ENCODE results near the gene PLK5. TPM values are rescaled to one million over a fixed set of nuclear protein-coding genes. Genes with fewer than 3 reads are reported as not detected.
"Not testable (repeated sequence)": the region's sequence is repeated elsewhere in the genome, so short reads cannot be mapped to it uniquely, and the experiment has no call there.

The PLK5 gene
- total RNA-seq, 4 donors from 2014 or later, result not detected

DNA sequence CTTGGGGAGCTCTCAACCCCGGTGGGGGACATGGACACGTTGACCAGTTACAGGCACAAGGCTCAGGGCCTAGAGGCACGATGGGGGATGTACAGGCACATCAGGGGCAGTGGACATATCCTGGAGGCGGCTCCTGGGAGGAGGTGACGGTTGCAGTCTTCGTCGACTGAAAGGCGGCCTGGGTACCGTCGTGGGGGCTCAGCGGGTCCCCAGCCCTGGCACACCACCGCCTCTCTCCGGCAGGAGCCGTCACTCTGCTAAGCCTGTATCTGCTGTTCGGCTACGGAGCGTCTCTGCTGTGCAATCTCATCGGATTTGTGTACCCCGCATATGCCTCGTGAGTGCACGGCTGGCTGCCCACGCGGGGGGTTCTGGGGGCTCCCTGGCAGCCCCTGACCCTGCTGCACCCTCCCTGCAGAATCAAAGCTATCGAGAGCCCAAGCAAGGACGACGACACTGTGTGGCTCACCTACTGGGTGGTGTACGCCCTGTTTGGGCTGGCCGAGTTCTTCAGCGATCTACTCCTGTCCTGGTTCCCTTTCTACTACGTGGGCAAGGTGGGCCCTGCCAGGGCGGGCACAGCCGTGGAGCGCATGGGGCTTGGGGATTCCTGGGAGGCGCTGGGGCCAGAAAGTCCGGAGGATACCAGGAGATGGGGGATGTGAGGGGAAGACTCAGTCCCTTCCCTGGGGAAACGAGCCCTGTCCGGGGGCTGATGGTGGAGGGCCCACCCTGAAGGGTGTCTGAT lies 28.7 kb upstream of the PLK5 start:
- Histone ChIP-seq H3K36me3 (no peaks in the 10 kb centered on the region), H3K4me3 (no peak overlapping the region), H3K4me1 (peaks cover 0 to 25% (median 4%) of the 10 kb centered on the region in 4 donors), H3K9me3 (no peaks in the 10 kb centered on the region), H3K27me3 (no peaks in the 10 kb centered on the region), H3K27ac (no peak overlapping the region)
- TF ChIP-seq, protein P1, sequence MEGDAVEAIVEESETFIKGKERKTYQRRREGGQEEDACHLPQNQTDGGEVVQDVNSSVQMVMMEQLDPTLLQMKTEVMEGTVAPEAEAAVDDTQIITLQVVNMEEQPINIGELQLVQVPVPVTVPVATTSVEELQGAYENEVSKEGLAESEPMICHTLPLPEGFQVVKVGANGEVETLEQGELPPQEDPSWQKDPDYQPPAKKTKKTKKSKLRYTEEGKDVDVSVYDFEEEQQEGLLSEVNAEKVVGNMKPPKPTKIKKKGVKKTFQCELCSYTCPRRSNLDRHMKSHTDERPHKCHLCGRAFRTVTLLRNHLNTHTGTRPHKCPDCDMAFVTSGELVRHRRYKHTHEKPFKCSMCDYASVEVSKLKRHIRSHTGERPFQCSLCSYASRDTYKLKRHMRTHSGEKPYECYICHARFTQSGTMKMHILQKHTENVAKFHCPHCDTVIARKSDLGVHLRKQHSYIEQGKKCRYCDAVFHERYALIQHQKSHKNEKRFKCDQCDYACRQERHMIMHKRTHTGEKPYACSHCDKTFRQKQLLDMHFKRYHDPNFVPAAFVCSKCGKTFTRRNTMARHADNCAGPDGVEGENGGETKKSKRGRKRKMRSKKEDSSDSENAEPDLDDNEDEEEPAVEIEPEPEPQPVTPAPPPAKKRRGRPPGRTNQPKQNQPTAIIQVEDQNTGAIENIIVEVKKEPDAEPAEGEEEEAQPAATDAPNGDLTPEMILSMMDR (IDR thresholded peaks at IDR 0.05), result no peak
- no peak for TF ChIP-seq POLR2A (IDR thresholded peaks at IDR 0.05)
- DNase-seq, result no peak

DNA sequence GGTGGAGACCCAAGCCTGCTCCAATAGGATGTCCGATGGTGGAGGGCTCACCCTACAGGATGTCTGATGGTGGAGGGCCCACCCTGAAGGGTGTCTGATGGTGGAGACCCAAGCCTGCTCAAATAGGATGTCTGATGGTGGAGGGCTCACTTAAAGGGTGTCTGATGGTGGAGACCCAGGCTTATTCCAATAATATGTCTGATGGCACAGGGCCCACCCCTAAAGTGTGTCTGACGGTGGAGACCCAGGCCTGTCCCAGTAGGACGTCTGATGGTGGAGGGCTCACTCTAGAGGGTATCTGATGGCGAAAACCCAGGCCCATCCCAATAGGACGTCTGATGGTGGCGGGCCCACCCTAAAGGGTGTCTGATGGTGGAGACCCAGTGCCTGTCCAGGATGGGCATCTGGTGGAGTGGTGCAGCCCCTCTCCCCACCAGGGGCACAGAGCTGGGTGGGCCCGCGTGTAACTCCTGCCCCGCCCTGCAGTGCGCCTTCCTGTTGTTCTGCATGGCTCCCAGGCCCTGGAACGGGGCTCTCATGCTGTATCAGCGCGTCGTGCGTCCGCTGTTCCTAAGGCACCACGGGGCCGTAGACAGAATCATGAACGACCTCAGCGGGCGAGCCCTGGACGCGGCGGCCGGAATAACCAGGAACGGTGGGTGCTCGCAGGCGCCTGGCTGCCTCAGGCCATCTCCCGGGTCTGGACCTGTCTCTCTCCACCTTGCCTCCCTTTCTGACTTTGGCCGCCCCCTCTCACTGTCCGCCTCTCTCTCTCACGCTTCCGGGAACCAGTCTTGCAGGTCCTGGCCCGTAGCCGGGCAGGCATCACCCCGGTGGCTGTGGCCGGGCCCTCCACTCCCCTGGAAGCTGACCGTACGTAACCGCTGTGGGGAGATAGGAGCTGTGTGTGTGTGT lies 27.8 kb upstream of the PLK5 start:
- no peak for DNase-seq

DNA sequence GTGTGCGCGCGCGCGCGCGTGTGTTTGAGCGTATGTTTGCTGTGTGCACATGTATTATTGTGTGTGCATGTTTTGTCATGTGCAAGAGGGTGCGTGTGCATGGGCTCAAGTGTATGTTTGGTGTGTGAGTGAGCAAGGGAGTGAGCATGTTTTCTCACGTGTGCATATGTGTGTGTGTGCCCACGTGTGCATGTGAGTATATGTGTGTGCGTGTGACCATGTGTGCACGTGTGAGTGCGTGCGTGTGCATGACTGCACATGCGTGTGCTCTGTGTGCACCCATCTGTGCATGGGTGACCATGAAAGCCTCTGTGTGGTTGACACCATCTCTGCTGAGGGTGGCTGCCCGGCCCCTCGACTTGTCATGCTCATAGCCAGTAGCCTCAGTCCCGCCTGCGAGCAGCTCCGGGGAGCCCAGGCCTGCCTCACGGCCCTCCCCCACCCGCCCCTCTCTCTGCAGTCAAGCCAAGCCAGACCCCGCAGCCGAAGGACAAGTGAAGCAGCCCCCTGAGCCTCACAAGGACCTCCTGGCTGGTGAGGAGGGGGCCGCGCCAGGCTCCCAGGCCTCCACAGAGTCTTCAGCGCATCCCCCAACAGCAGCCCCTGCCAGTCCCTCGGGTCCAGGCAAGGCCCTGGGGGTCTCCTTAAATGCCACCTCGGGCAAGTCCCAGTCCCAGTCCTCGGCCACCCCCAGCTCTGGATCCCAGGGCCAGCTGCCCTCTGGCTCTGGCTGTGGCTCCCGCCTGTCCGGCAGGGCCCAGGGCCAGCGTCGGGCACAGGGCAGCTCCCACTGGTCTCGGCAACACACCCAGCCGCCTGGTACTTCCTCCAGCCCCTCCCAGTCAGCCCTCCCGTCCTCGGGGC lies 26.9 kb upstream of the PLK5 start:
- Histone ChIP-seq H3K36me3 (no peaks in the 10 kb centered on the region), H3K27me3 (no peaks in the 10 kb centered on the region), H3K9me3 (no peaks in the 10 kb centered on the region), H3K4me3 (no peak overlapping the region), H3K4me1 (peaks cover 0 to 19% (median 0%) of the 10 kb centered on the region in 4 donors), H3K27ac (no peak overlapping the region)
- TF ChIP-seq, protein P1 (IDR thresholded peaks at IDR 0.05), result no peak
- no peak for TF ChIP-seq POLR2A (IDR thresholded peaks at IDR 0.05)
- DNase-seq, result no peak

More for the DNA sequence above, 27.8 kb upstream of the PLK5 start:
- Histone ChIP-seq H3K4me3 (no peak overlapping the region), H3K4me1 (peaks cover 0 to 25% (median 4%) of the 10 kb centered on the region in 4 donors), H3K9me3 (no peaks in the 10 kb centered on the region), H3K36me3 (no peaks in the 10 kb centered on the region), H3K27me3 (no peaks in the 10 kb centered on the region), H3K27ac (no peak overlapping the region)
- no peak for TF ChIP-seq POLR2A (IDR thresholded peaks at IDR 0.05)
- TF ChIP-seq, protein P1 (IDR thresholded peaks at IDR 0.05), result no peak

DNA sequence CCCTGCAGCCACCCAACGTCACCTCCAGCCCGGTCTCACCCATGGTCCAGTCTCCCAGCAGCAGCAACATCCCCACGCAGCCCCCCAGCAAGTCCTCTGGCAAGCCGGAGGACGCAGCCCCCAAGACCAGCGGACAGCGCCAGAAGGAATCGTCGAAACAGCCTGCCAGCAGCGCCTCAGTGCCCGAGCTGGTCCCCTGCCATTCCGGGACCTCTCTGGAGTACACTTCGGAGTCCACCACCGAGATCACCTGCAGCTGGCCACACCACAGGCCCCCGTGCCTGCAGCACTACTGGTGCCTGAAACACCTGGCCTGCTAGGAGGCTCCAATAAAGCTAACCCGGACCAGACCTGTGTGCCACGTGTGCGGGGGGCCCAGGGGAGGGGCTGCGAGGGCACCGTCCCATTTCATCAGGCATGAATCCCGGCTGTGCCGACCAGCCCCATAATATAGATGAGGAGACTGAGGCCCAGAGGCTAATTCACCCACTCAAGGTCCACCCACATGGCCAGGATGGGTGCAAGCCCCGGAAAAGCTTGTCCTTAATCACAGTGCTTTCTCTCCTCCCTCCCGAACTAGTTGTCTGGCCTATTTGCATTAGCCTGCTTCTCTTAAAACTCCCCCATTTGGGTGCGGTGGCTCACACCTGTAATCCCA lies 26.2 kb upstream of the PLK5 start:
- Histone ChIP-seq H3K27me3 (no peaks in the 10 kb centered on the region), H3K36me3 (no peaks in the 10 kb centered on the region), H3K9me3 (no peaks in the 10 kb centered on the region), H3K27ac (no peak overlapping the region), H3K4me3 (no peak overlapping the region), H3K4me1 (peaks cover 0 to 17% (median 0%) of the 10 kb centered on the region in 4 donors)
- TF ChIP-seq POLR2A (IDR thresholded peaks at IDR 0.05), result no peak
- TF ChIP-seq, protein P1 (IDR thresholded peaks at IDR 0.05), result no peak
- DNase-seq, result no peak

DNA sequence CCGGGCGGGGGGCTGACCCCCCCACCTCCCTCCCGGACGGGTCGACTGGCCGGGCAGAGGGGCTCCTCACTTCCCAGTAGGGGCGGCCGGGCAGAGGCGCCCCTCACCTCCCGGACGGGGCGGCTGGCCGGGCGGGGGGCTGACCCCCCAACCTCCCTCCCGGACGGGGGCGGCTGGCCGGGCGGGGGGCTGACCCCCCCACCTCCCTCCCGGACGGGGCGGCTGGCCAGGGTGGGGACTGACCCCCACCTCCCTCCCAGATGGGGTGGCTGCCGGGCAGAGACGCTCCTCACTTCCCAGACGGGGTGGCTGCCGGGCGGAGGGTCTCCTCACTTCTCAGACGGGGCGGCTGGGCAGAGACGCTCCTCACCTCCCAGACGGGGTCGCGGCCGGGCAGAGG lies 24.6 kb upstream of the PLK5 start:
- H3K27ac ChIP-seq, H3K4me3 ChIP-seq, DNase-seq, H3K36me3 ChIP-seq, H3K27me3 ChIP-seq, H3K9me3 ChIP-seq: not testable (repeated sequence)
- H3K4me1 ChIP-seq, result peaks cover 0 to 20% (median 3%) of the 10 kb centered on the region in 4 donors
